HAP-1 (cell line): ENCODE measurements around the gene TSSC4.

Experiments used
- DNase-seq, 2 experiments: peaks; one replicate each; pipeline ENCODE4 v3.0.0-alpha.2; 2016 to 2020; ENCODE audit warnings: low spot score in 2 of 2
- H3K27me3 ChIP-seq: fragments of 250-450 bp; sonication (Bioruptor Pico); 2 replicates; pipeline ENCODE4 v1.5.1; 2020; ENCODE audit warnings: low read depth, mild to moderate bottlenecking, moderate library complexity
- H3K36me3 ChIP-seq: fragments of 250-450 bp; sonication (Bioruptor Pico); replicated peaks from 2 replicates; pipeline ENCODE4 v1.5.1; 2020; ENCODE audit warnings: mild to moderate bottlenecking
- H3K4me1 ChIP-seq: fragments of 250-450 bp; sonication (Bioruptor Pico); 2 replicates; pipeline ENCODE4 v1.5.1; 2020; ENCODE audit warnings: mild to moderate bottlenecking
- H3K4me3 ChIP-seq: fragments of 250-450 bp; sonication (Bioruptor Pico); 2 replicates; pipeline ENCODE4 v1.5.1; 2020; ENCODE audit warnings: mild to moderate bottlenecking, moderate library complexity
- H3K9me3 ChIP-seq: fragments of 250-450 bp; sonication (Bioruptor Pico); 2 replicates; pipeline ENCODE4 v1.5.1; 2020; ENCODE audit warnings: mild to moderate bottlenecking, moderate library complexity
- in situ Hi-C: fragments of 300-500 bp; cut with MboI; formaldehyde crosslinking; loops from 3 replicates; pipeline ENCODE4 v1.14.3; 2020; ENCODE audit warnings: low sequenced_read_pairs, inconsistent platforms, mixed read lengths

Gene TSSC4

DNA sequence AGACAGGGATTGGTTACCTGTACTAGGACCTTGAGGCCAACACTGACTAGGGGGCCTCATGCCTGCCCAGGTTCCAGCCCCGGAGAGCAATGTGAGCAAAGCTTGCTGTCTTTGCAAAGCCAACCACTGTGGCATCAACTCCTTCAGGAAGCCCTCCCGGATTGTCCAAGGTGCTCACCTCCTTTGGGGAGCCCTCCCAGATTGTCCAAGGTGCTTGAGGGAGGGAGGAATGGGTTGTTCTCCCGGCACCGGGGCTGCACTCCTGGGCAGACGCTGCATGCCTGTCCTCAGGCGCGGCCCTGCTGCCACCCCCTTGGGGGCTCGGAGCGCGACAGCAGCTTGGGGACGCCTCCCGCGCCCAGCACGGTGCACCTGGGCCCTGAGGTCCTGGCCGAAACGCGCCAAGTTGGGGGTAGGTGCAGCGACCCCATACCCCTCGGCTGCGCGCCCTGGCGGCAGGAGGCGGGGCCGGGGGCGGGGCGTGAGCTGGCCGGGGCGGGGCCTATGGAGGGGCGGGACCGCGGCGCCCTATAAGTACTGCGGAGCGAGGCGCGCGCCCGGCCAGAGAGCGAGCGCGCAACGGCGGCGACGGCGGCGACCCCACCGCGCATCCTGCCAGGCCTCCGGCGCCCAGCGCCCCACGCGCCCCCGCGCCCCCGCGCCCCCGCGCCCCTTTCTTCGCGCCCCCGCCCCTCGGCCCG lies 23.6 kb upstream of the TSSC4 start, which contains the start of gene CD81:
Gene CD81, plus strand, starts transcription at position 560 of the 701 bp plus-strand sequence. CDS start 240 bp downstream, outside the sequence.
- Histone ChIP-seq H3K4me3 (peak within 1 kb of the TSS; percentile 68), H3K36me3 (no peaks in the 10 kb centered on the region), H3K9me3 (no peaks in the 10 kb centered on the region), H3K4me1 (no peaks in the 10 kb centered on the region), H3K27me3 (no peaks in the 10 kb centered on the region)
- in situ Hi-C loops: no loop called here
- DNase-seq: peak in 1 of 2 experiments; percentile 59

GRCh38 chr11:2377511-2378443 lies 22.8 kb upstream of the TSSC4 start:
- no peaks in the 10 kb centered on the region for H3K9me3 ChIP-seq
- no peaks in the 10 kb centered on the region for H3K4me1 ChIP-seq
- no peaks in the 10 kb centered on the region for H3K27me3 ChIP-seq
- in situ Hi-C loops: no loop called here
- no peaks in the 10 kb centered on the region for H3K36me3 ChIP-seq
- DNase-seq: peak in 1 of 2 experiments; percentile 66
- peak overlapping the region; percentile 68 for H3K4me3 ChIP-seq

DNA sequence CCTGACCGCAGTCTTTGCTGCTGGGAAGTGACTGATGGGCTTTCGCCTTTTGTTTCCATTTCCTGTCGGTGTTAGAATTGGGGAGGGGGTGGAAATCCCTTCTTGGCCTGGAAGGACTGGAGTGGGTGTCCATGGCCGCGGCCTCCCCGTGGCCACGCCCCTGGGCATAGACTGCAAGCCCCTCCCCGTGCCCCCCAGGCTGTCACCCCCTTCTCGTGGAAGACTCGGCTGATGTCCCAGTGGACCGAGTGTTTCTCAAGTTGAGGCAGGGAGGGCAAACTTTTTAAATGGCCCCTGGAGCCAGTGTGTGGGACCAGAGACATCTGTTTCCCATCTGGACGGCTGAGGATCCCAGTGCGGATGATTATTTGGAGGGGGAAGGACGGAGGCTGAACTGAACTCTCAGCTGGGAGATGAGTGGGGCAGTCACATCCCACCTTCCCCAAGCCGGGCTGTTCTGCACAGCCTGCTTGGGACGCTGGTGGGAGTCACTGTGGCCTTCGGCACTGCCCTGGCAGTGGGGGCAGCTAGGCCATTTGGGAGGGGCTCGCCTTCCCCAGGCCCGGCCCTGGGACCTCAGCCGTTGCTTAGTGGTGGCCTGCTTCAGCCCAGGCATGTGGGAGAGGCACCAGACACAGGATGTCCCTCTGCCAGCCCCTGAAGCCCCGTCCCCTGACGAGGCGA lies 21.9 kb upstream of the TSSC4 start:
- in situ Hi-C loops: no loop called here
- DNase-seq: no peak
- Histone ChIP-seq H3K9me3 (no peaks in the 10 kb centered on the region), H3K27me3 (no peaks in the 10 kb centered on the region), H3K4me3 (peak overlapping the region; percentile 68), H3K36me3 (no peaks in the 10 kb centered on the region), H3K4me1 (no peaks in the 10 kb centered on the region)

- in situ Hi-C loops: no loop called here
- Histone ChIP-seq H3K36me3 (peaks cover under 1% of the 10 kb centered on the region; the same call in 1 of the 2 replicates), H3K4me1 (no peaks in the 10 kb centered on the region), H3K4me3 (no peak overlapping the region), H3K9me3 (no peaks in the 10 kb centered on the region), H3K27me3 (no peaks in the 10 kb centered on the region)
- no peak for DNase-seq
Measured at GRCh38 chr11:2379466-2380174, 20.9 kb upstream of the TSSC4 start.

GRCh38 chr11:2380396-2380795 lies 20.2 kb upstream of the TSSC4 start:
- Histone ChIP-seq H3K27me3 (no peaks in the 10 kb centered on the region), H3K4me3 (no peak overlapping the region)
- in situ Hi-C loops: no loop called here

GRCh38 chr11:2380807-2381350 lies 19.7 kb upstream of the TSSC4 start:
- no peaks in the 10 kb centered on the region for H3K9me3 ChIP-seq
- DNase-seq: no peak
- peaks cover 3% of the 10 kb centered on the region; the same call in 1 of the 2 replicates for H3K36me3 ChIP-seq
- no peaks in the 10 kb centered on the region for H3K27me3 ChIP-seq
- H3K4me3 ChIP-seq: no peak overlapping the region
- in situ Hi-C loops: no loop called here
- no peaks in the 10 kb centered on the region for H3K4me1 ChIP-seq

More at GRCh38 chr11:2380396-2380795, 20.2 kb upstream of the TSSC4 start:
- Histone ChIP-seq H3K4me1 (no peaks in the 10 kb centered on the region), H3K9me3 (no peaks in the 10 kb centered on the region), H3K36me3 (peaks cover 3% of the 10 kb centered on the region; the same call in 1 of the 2 replicates)
- no peak for DNase-seq

DNA sequence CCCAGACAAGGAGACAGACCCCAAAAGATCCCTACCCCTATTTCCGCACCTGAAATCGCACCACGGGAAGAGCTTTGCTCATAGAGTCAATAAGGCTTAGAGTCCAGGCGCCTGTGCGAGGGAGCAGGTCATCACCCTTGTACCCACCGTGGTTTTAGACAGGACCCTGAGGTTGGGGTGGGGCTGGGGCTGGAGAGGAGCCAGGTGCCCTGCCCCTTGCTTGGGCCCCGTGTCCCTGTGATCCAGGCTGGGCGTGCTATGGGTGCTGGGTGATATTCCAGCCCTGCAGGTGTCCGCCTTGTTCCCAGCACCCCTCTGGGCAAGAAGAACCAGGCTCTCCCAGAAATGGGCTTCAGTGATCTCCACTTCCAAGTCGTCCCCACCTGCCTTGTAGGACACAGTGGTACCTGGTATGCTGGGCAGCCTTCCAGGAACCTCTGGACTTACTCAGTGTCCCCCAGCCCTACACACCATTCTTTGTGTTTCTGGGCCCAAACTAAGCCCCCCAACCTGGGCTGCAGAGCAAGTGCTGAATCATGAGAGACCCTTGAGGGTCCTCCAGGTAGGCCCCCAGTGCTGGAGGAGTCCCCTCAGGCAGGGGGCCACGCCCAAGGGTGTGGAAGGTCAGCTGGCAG lies 18.9 kb upstream of the TSSC4 start:
- Histone ChIP-seq H3K4me1 (no peaks in the 10 kb centered on the region), H3K36me3 (peaks cover 3% of the 10 kb centered on the region; the same call in 1 of the 2 replicates), H3K9me3 (no peaks in the 10 kb centered on the region), H3K4me3 (no peak overlapping the region), H3K27me3 (no peaks in the 10 kb centered on the region)
- in situ Hi-C loops: no loop called here
- no peak for DNase-seq

GRCh38 chr11:2382129-2382517 lies 18.4 kb upstream of the TSSC4 start:
- in situ Hi-C loops: no loop called here
- H3K36me3 ChIP-seq: peaks cover 3% of the 10 kb centered on the region; the same call in 1 of the 2 replicates
- no peaks in the 10 kb centered on the region for H3K27me3 ChIP-seq
- no peak overlapping the region for H3K4me3 ChIP-seq
- no peaks in the 10 kb centered on the region for H3K4me1 ChIP-seq
- DNase-seq: no peak
- no peaks in the 10 kb centered on the region for H3K9me3 ChIP-seq

DNA sequence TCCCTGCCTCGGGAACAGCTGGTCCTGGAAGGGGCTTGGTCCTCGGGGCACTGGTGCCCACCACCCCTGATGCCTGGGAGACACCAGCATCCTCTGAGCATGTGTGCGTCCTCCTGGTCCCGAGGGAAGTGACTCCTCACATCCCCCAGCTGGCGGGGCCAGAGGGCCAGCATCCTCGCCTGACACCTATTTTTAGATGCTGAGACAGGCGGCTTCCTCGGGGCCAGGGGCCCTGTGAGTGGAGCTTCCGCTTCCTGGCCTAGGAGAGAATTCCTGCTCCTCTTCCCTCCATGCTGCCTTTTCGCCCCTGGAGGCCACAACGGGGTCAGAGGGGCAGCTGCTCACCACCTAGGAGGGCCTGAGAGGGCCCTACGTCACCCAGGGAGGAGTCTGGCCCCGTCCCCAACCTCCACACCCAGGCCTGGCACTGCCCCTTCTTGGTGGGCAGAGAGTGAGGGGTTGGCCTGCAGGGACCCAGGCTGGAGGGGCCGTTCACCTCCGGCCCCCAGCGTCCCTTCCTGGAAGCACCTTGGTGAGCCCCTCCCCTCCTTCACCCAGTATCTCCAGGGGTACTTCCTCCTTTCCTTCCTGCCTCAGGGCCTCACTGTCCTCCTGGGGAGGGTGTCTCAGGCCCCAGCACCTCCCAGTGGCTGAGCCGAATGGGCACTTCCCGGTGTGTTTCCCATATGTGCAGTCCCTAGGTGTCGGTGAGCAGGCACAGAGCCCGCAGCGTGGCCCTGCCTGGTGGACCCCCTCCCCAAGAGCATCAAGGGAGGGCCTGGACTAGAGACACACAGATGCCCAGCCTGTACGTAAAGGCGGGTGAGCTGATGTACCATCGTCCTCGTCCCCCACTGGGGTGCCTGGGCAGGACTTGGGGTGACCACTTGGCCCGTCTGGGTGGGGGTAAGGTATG lies 17.4 kb upstream of the TSSC4 start:
- H3K4me3 ChIP-seq: no peak overlapping the region
- H3K9me3 ChIP-seq: no peaks in the 10 kb centered on the region

DNA sequence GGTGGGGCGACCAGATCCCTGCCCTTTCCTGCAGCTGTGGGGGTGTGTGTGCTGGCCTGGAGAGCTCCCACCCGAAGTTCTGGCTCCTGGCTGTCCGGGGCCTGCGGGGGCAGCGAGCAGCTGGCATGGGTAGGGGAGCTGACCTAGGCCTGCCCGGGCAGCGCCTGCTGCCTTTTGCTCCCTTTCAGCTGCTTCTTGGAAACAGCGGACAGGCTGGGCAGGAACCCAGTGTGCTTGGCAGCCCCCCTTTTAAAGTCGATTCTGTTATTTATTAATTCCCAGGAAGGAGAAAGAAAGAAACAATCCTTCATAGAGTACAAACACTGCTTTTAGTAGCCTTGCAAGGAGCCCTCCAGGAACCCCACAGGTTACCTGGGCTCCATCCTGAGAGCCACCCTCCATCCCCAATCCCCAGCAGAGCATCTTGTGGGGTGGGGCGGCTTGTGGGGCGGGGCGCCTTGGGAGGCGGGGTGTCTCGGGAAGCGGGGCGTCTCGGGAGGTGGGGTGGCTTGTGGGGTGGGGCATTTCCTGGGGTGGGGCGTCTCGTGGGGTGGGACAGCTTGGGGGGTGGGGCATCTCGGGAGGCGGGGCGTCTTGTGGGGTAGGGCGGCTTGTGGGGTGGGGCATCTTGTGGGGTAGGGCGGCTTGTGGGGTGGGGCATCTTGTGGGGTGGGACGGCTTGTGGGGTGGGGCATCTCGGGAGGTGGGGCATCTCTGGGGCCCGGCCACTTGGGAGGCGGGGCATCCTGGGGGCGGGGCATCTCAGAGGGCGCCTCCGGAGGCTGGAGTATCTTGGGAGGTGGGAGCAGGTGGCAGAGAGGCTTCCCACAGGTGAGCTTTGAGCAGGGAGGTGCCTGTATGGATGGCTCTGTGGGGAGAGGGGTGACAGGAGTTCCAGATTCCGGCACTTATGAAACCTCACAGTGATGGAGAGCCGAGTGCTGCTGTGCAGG lies 16.4 kb upstream of the TSSC4 start:
- H3K36me3 ChIP-seq: peaks cover 3% of the 10 kb centered on the region; the same call in 1 of the 2 replicates
- H3K4me1 ChIP-seq: no peaks in the 10 kb centered on the region
- peak in 1 of 2 experiments; percentile 32 for DNase-seq

More for the DNA sequence above, 17.4 kb upstream of the TSSC4 start:
- H3K27me3 ChIP-seq: no peaks in the 10 kb centered on the region
- in situ Hi-C loops: no loop called here
- no peak for DNase-seq
- H3K4me1 ChIP-seq: no peaks in the 10 kb centered on the region
- H3K36me3 ChIP-seq: peaks cover 3% of the 10 kb centered on the region; the same call in 1 of the 2 replicates

More for the DNA sequence above, 16.4 kb upstream of the TSSC4 start:
- Histone ChIP-seq H3K4me3 (no peak overlapping the region), H3K27me3 (no peaks in the 10 kb centered on the region), H3K9me3 (no peaks in the 10 kb centered on the region)
- in situ Hi-C loops: no loop called here
